Transverse colon (tissue), 3 donors: ENCODE measurements around the gene ERC2.

ENCODE experiments used
- POLR2A ChIP-seq: fragments of 450-650 bp; IDR thresholded peaks from one replicate; pipeline ENCODE4 v1.6.1; 2016; ENCODE audit warnings: antibody characterized with exemption, mild to moderate bottlenecking, moderate library complexity
- TF ChIP-seq, protein P1 (sequence below), 5 experiments: fragments of 200-600 bp in 3 of 5; fragments of 450-650 bp in 2 of 5; sonication (generic) in 3 of 5; IDR thresholded peaks; 1 replicate in 2 of 5; 2 replicates in 3 of 5; pipeline ENCODE4 v1.5.1; 2016 to 2017; ENCODE audit warnings: antibody characterized with exemption in 5 of 5, inconsistent platforms in 3 of 5, mild to moderate bottlenecking in 2 of 5, moderate library complexity in 1 of 5

DNA sequence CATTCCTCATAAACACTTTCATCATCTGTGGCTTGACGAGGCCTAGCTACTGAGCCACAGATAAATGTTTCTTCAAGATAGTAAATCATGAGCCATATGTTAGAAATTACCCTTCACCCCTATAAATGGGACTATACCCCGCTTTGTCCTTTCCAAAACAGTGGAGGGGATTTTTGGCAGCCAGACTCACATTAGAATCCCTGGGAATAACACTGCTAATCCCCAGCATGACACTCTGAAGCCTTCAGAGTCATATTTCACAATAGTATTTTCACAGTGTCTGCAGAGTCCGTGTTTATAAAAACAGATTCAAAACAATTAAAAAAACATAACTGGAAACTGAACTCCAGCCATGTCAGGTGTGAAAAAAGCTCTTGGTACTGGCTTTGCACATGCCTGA is 271.6 kb downstream of the ERC2 start:
- TF ChIP-seq, protein P1, sequence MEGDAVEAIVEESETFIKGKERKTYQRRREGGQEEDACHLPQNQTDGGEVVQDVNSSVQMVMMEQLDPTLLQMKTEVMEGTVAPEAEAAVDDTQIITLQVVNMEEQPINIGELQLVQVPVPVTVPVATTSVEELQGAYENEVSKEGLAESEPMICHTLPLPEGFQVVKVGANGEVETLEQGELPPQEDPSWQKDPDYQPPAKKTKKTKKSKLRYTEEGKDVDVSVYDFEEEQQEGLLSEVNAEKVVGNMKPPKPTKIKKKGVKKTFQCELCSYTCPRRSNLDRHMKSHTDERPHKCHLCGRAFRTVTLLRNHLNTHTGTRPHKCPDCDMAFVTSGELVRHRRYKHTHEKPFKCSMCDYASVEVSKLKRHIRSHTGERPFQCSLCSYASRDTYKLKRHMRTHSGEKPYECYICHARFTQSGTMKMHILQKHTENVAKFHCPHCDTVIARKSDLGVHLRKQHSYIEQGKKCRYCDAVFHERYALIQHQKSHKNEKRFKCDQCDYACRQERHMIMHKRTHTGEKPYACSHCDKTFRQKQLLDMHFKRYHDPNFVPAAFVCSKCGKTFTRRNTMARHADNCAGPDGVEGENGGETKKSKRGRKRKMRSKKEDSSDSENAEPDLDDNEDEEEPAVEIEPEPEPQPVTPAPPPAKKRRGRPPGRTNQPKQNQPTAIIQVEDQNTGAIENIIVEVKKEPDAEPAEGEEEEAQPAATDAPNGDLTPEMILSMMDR (IDR thresholded peaks at IDR 0.05): no peak
- no peak for TF ChIP-seq POLR2A
